OCI-LY1 (cell line): Measurements from ENCODE around the gene MAP7.

Source experiments
- EZH2 ChIP-seq: fragments of 200-600 bp; sonication (generic), shearing (Covaris generic); IDR thresholded peaks from 2 replicates; pipeline ENCODE4 v1.8.0; 2017; ENCODE audit warnings: borderline replicate concordance, mixed run types, mild to moderate bottlenecking, antibody characterized with exemption, low read length, moderate library complexity, mixed read lengths
- TF ChIP-seq, protein P1 (sequence below): fragments of 200-600 bp; sonication (generic), shearing (Covaris generic); IDR thresholded peaks from 2 replicates; pipeline ENCODE4 v1.5.1; 2017; ENCODE audit warnings: mild to moderate bottlenecking, antibody characterized with exemption, low read length, moderate library complexity, mixed read lengths

DNA sequence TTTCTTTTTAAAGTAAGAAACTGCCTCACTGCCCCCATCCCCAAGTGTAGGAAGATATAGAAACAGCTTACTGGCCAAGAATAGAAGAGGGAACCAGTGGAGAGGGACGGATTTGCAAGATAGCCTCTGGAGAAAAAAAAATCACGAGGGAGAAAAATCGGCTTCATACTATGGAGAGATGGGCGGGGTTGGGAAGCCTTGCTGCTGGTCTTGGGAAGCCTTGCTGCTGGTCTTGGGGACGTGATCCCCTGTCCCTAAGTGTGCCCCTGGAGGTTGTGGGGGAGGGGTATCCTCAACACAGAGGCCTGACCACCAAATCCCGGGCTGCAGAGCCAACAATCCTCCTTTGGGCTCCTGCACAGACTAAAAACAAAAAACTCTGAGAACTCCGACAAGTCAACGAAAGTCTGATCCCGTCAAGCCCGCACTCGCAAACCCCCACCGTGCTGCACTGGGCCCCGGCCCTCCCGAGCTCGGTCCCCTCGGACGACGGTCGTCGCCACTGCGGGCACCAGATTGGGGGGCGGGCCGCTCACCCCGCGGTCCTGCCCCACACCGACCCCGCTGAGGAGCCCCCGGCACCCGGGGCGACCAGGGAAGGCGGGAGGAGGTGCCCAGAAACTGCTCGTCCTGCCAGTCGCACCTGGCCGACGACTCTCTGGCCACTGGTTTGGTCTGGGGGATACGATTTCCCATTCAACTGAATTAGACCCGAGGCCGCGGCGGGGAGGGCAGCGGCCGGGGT, 750 bp downstream of the MAP7 start:
- TF ChIP-seq, protein P1, sequence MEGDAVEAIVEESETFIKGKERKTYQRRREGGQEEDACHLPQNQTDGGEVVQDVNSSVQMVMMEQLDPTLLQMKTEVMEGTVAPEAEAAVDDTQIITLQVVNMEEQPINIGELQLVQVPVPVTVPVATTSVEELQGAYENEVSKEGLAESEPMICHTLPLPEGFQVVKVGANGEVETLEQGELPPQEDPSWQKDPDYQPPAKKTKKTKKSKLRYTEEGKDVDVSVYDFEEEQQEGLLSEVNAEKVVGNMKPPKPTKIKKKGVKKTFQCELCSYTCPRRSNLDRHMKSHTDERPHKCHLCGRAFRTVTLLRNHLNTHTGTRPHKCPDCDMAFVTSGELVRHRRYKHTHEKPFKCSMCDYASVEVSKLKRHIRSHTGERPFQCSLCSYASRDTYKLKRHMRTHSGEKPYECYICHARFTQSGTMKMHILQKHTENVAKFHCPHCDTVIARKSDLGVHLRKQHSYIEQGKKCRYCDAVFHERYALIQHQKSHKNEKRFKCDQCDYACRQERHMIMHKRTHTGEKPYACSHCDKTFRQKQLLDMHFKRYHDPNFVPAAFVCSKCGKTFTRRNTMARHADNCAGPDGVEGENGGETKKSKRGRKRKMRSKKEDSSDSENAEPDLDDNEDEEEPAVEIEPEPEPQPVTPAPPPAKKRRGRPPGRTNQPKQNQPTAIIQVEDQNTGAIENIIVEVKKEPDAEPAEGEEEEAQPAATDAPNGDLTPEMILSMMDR: no peak
- no peak for TF ChIP-seq EZH2
